SK-N-MC (cell line): Measurements from ENCODE around the gene CDK17.

Experiments
- EZH2 ChIP-seq: fragments of 200-600 bp; sonication (generic); IDR thresholded peaks from one replicate; pipeline ENCODE4 v1.6.1; 2017; ENCODE audit warnings: antibody characterized with exemption
- POLR2AphosphoS5 ChIP-seq: IDR thresholded peaks from 2 replicates; pipeline ENCODE4 v1.6.1; 2012; ENCODE audit warnings: mild to moderate bottlenecking, low read depth, low read length, borderline replicate concordance

DNA sequence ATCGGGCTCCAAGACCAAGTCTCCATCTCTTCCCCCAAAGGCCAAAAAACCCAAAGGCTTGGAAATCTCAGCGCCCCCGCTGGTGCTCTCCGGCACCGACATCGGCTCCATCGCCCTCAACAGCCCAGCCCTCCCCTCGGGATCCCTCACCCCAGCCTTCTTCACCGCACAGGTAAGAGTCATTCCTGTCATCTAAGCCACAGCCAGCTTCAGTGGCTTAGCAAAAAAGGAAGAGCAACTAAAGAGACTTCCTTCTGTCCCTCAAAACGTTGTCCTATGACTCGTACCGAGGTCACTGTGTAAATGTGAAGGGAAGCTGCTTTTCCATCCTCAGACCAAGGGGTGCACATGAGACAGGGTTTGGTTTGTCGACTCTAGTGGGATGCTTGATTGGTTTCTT, 152.7 kb downstream of the CDK17 start:
- TF ChIP-seq POLR2AphosphoS5 = no peak
- no peak for TF ChIP-seq EZH2
